A673 (cell line): ENCODE measurements around the gene RASL11B. TPM values are rescaled to one million over a fixed set of nuclear protein-coding genes. Genes with fewer than 3 reads are reported as not detected.

Source experiments
- BruUV-seq: library from RNA; stranded (reverse); fragments of 400-500 nt; replicated peaks from 2 replicates; lab custom pipeline; 2021; lab: Mats Ljungman, UMichigan
- CTCF ChIA-PET: fragments of 300-600 bp; sonication (Branson Sonifier 250); formaldehyde crosslinking; loops from one replicate; lab custom pipeline; 2022; ENCODE audit warnings: antibody characterized with exemption; lab: Charles Lee
- POLR2A ChIA-PET: fragments of 300-600 bp; sonication (Branson Sonifier 250); formaldehyde crosslinking; loops from one replicate; lab custom pipeline; 2022; ENCODE audit warnings: antibody characterized with exemption; ENCODE audit not compliant: low non-redundant PET; lab: Charles Lee
- DNase-seq: peaks from one replicate; pipeline ENCODE4 v3.0.0-alpha.2; 2015; ENCODE audit warnings: low spot score
- H3K27ac ChIP-seq: fragments of 200-600 bp; sonication (generic); 2 replicates; pipeline ENCODE4 v1.5.1; 2016; ENCODE audit warnings: mixed run types, low read depth, mild to moderate bottlenecking, mixed read lengths, antibody characterized with exemption, low read length; ENCODE audit not compliant: poor library complexity, severe bottlenecking
- H3K27me3 ChIP-seq: fragments of 200-600 bp; sonication (generic); replicated peaks from 2 replicates; pipeline ENCODE4 v1.6.1; 2017; ENCODE audit warnings: mixed run types, low read depth, mild to moderate bottlenecking, mixed read lengths, antibody characterized with exemption, low read length; ENCODE audit not compliant: insufficient read depth, poor library complexity
- H3K36me3 ChIP-seq: fragments of 200-600 bp; sonication (generic); 2 replicates; pipeline ENCODE4 v1.6.1; 2016; ENCODE audit warnings: mixed run types, mild to moderate bottlenecking, mixed read lengths, antibody characterized with exemption, low read length; ENCODE audit not compliant: insufficient read depth, poor library complexity, severe bottlenecking
- H3K4me1 ChIP-seq: fragments of 200-600 bp; sonication (generic); 2 replicates; pipeline ENCODE4 v1.6.1; 2017; ENCODE audit warnings: mixed run types, mild to moderate bottlenecking, mixed read lengths, antibody characterized with exemption, low read length; ENCODE audit not compliant: insufficient read depth, poor library complexity, severe bottlenecking
- H3K4me3 ChIP-seq: fragments of 200-600 bp; sonication (generic); 2 replicates; pipeline ENCODE4 v1.5.1; 2016; ENCODE audit warnings: low read depth, mixed run types, mild to moderate bottlenecking, mixed read lengths, low read length; ENCODE audit not compliant: poor library complexity, severe bottlenecking
- H3K9me3 ChIP-seq: fragments of 200-600 bp; sonication (generic); 2 replicates; pipeline ENCODE4 v1.6.1; 2016; ENCODE audit warnings: mixed run types, low read depth, mild to moderate bottlenecking, mixed read lengths, antibody characterized with exemption, low read length; ENCODE audit not compliant: poor library complexity, severe bottlenecking
- EZH2 ChIP-seq: fragments of 200-600 bp; sonication (generic); IDR thresholded peaks from 2 replicates; pipeline ENCODE4 v1.6.1; 2017; ENCODE audit warnings: borderline replicate concordance, low read depth, mild to moderate bottlenecking, mixed read lengths, antibody characterized with exemption, low read length; ENCODE audit not compliant: poor library complexity, severe bottlenecking
- intact Hi-C: fragments of 100-400 bp; cut with micrococcal nuclease; formaldehyde crosslinking; loops from one replicate; pipeline ENCODE4 v1.10.0; 2022; ENCODE audit not compliant: unreplicated experiment
- total RNA-seq: library from RNA; stranded (reverse); gene quantifications from 2 replicates; pipeline ENCODE4 v1.2.3, GENCODE V29; 2021
- TF ChIP-seq, protein P1 (sequence below): fragments of 300-800, 200-600 bp; sonication (generic); conservative IDR thresholded peaks from 2 replicates; pipeline ENCODE4 v1.5.1; 2017; ENCODE audit warnings: low read depth, mild to moderate bottlenecking, antibody characterized with exemption, low read length, moderate library complexity, mixed read lengths

The RASL11B gene
- total RNA-seq, 1 experiment from 2014 or later = 0.67 TPM

GRCh38 chr4:52910115-52910514 is 48.0 kb downstream of the RASL11B start:
- DNase-seq = no peak
- intact Hi-C loops = no loop called here
- BruUV-seq = no TSS peak
- Histone ChIP-seq H3K9me3 (no peaks in the 10 kb centered on the region), H3K36me3 (no peaks in the 10 kb centered on the region), H3K4me3 (no peak overlapping the region), H3K4me1 (no peaks in the 10 kb centered on the region), H3K27me3 (no peaks in the 10 kb centered on the region), H3K27ac (no peak overlapping the region)
- ChIA-PET CTCF (no interaction called here), POLR2A (no interaction called here)
- no peak for TF ChIP-seq EZH2
- TF ChIP-seq, protein P1, sequence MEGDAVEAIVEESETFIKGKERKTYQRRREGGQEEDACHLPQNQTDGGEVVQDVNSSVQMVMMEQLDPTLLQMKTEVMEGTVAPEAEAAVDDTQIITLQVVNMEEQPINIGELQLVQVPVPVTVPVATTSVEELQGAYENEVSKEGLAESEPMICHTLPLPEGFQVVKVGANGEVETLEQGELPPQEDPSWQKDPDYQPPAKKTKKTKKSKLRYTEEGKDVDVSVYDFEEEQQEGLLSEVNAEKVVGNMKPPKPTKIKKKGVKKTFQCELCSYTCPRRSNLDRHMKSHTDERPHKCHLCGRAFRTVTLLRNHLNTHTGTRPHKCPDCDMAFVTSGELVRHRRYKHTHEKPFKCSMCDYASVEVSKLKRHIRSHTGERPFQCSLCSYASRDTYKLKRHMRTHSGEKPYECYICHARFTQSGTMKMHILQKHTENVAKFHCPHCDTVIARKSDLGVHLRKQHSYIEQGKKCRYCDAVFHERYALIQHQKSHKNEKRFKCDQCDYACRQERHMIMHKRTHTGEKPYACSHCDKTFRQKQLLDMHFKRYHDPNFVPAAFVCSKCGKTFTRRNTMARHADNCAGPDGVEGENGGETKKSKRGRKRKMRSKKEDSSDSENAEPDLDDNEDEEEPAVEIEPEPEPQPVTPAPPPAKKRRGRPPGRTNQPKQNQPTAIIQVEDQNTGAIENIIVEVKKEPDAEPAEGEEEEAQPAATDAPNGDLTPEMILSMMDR = no peak

DNA sequence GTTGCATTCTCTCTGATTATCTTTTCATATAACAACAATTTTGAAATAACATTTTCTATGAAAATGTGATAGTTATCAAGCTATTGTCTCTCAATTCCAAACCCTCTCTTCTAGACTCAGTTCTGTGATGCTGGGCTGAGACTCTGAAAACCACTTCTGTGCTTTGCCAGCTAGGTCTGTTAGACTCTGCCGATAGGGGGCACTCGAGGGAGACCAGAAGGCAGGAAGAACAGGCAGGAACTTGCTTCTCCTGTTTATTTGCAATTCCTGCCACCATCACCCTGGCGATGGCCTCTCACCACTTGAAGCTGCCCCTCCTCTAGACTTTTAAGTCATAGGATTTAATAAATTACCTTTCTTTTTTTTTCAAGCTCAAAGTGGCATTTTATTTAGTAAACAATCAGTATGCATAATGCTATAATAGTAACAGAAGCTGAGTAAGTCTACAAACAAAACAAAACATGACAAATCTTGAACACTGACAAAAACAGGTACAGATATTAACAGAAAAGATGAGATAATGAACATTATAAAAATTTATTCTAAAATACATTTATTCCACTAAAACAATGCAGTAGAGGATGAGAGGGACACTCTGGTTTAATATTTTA is 49.7 kb downstream of the RASL11B start:
- TF ChIP-seq, protein P1 = peak; percentile 70
- no peak for TF ChIP-seq EZH2
- H3K4me1 ChIP-seq = no peaks in the 10 kb centered on the region
- no TSS peak for BruUV-seq
- intact Hi-C loops = no loop called here
- DNase-seq = peak; percentile 63
- H3K36me3 ChIP-seq = no peaks in the 10 kb centered on the region
- POLR2A ChIA-PET = no interaction called here
- H3K4me3 ChIP-seq = no peak overlapping the region
- no peak overlapping the region for H3K27ac ChIP-seq
- no peaks in the 10 kb centered on the region for H3K9me3 ChIP-seq
- H3K27me3 ChIP-seq = no peaks in the 10 kb centered on the region
- CTCF ChIA-PET = interaction anchor here (0.6 kb wide), 1 partner anchor 604 kb away, joined by 4 read pairs; no protein-coding TSS in a partner anchor

DNA sequence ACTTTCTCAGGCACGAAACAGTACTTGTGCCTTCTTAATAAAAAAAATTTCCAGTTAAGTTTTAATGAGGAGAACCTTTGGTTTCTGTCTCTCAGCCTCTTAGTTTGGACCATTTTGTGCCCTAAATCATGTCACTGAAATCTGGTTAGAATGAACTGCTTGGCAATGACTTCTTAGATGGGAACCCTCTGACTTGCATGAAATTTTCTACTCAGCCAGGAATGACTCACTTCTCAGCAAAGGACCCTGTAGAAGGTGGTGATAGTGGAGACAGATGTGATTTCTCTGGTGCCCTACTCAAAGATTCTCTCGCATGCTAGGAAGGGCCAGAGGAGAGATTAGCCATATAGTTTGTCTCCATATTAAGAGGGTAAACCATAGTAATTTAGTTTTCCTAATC is 50.5 kb downstream of the RASL11B start:
- no peak overlapping the region for H3K4me3 ChIP-seq
- TF ChIP-seq, protein P1 = no peak
- TF ChIP-seq EZH2 = no peak
- BruUV-seq = no TSS peak
- ChIA-PET POLR2A (no interaction called here), CTCF (no interaction called here)
- no peak overlapping the region for H3K27ac ChIP-seq
- H3K4me1 ChIP-seq = no peaks in the 10 kb centered on the region
- DNase-seq = no peak
- intact Hi-C loops = no loop called here
- H3K27me3 ChIP-seq = no peaks in the 10 kb centered on the region
- no peaks in the 10 kb centered on the region for H3K36me3 ChIP-seq
- no peaks in the 10 kb centered on the region for H3K9me3 ChIP-seq
